GM12878 (cell line): ENCODE measurements around the gene GASK1B. TPM values are rescaled to one million over a fixed set of nuclear protein-coding genes. Genes with fewer than 3 reads are reported as not detected.

Source experiments
- ASH2L ChIP-seq: fragments of 300-600, 200-600 bp; sonication (generic); IDR thresholded peaks from 2 replicates; pipeline ENCODE4 v1.6.1; 2017; ENCODE audit warnings: low read depth, mild to moderate bottlenecking, borderline replicate concordance
- CBX5 ChIP-seq: sonication (generic); IDR thresholded peaks from 2 replicates; pipeline ENCODE4 v1.6.1; 2016; ENCODE audit warnings: low read depth, moderate library complexity, mild to moderate bottlenecking, inconsistent platforms
- CREM ChIP-seq: IDR thresholded peaks from 2 replicates; pipeline ENCODE4 v1.6.1; 2014; ENCODE audit warnings: antibody characterized with exemption, low read depth
- MTA3 ChIP-seq: IDR thresholded peaks from 2 replicates; pipeline ENCODE4 v1.6.1; 2012; ENCODE audit warnings: low read length, inconsistent platforms, borderline replicate concordance
- STAT1 ChIP-seq: fragments of 450-650 bp; conservative IDR thresholded peaks from 2 replicates; pipeline ENCODE4 v1.6.1; 2014; ENCODE audit warnings: antibody characterized with exemption, mild to moderate bottlenecking
- SUZ12 ChIP-seq: fragments of 200-600 bp; sonication (generic); IDR thresholded peaks from one replicate; pipeline ENCODE4 v1.6.1; 2018; ENCODE audit warnings: antibody characterized with exemption, mild to moderate bottlenecking; ENCODE audit not compliant: unreplicated experiment
- polyA plus RNA-seq, 11 experiments: library from polyadenylated mRNA; depleted of rRNA in 4 of 11; unstranded in 6 of 11; stranded (reverse) in 5 of 11; fragments of >200 nt; fragmentation: Nextera tagmentation in 4 of 11; fragmentation: Illumina TruSeq in 1 of 11; extraction: Ambion mirVana in 4 of 11; extraction: Trizol in 1 of 11; gene quantifications; 1 replicate in 1 of 11; 2 replicates in 10 of 11; pipeline versions ENCODE4 v1.2.1 to v1.2.3, GENCODE V29; 2011 to 2016; ENCODE audit warnings: inconsistent platforms in 2 of 11, missing spikeins in 2 of 11, low read depth in 1 of 11
- total RNA-seq, 4 experiments: library from RNA; depleted of rRNA in 3 of 4; stranded (reverse); fragments of >200 nt in 3 of 4; fragmentation: Illumina TruSeq in 1 of 4; extraction: Trizol in 1 of 4; gene quantifications; 2 replicates each; pipeline versions ENCODE4 v1.2.1 to v1.2.3, GENCODE V29; 2013 to 2021
- TF ChIP-seq, protein P1 (sequence below): fragments of 150-350 bp; IDR thresholded peaks from 2 replicates; pipeline ENCODE4 v1.6.1; 2014; ENCODE audit warnings: mild to moderate bottlenecking, low read depth, low read length
- TF ChIP-seq, protein P2 (sequence below): fragments of 450-650 bp; IDR thresholded peaks from 2 replicates; pipeline ENCODE4 v1.6.1; 2016; ENCODE audit warnings: mild to moderate bottlenecking, moderate library complexity, borderline replicate concordance
- TF ChIP-seq, protein P3 (sequence below): fragments of 450-650 bp; IDR thresholded peaks from 2 replicates; pipeline ENCODE4 v1.6.1; 2016; ENCODE audit warnings: mild to moderate bottlenecking

The GASK1B gene
- total and polyA plus RNA-seq, 10 of the 15 experiments (the other 5 are each of a cell fraction or from before 2014, with no cell fraction given) = under 0.01 to 0.21 (median 0.07) TPM; not detected in 1

DNA sequence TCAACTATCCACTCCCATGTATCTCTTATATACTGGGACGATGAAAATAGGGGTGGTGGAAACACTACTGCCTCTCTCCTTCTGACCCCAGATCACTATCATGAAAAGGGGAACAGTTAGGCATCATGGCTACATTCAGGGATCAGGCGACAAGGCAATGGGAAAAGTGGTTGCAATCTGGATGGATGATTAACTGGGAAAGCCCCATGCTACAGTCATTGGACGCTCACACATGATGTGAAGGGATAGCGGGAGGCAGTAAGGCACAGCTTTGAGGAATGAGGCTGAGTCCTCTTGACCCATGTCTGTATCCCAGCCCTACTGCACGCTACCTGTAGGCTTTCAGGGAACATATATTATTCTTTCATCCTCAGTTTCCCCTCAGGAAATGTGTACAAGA, 10.2 kb downstream of the GASK1B start (continued):
- TF ChIP-seq, protein P1, sequence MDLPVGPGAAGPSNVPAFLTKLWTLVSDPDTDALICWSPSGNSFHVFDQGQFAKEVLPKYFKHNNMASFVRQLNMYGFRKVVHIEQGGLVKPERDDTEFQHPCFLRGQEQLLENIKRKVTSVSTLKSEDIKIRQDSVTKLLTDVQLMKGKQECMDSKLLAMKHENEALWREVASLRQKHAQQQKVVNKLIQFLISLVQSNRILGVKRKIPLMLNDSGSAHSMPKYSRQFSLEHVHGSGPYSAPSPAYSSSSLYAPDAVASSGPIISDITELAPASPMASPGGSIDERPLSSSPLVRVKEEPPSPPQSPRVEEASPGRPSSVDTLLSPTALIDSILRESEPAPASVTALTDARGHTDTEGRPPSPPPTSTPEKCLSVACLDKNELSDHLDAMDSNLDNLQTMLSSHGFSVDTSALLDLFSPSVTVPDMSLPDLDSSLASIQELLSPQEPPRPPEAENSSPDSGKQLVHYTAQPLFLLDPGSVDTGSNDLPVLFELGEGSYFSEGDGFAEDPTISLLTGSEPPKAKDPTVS = no peak
- TF ChIP-seq CBX5 (no peak), STAT1 (no peak), SUZ12 (no peak), ASH2L (no peak), CREM (no peak), MTA3 (no peak)
- TF ChIP-seq, protein P2, sequence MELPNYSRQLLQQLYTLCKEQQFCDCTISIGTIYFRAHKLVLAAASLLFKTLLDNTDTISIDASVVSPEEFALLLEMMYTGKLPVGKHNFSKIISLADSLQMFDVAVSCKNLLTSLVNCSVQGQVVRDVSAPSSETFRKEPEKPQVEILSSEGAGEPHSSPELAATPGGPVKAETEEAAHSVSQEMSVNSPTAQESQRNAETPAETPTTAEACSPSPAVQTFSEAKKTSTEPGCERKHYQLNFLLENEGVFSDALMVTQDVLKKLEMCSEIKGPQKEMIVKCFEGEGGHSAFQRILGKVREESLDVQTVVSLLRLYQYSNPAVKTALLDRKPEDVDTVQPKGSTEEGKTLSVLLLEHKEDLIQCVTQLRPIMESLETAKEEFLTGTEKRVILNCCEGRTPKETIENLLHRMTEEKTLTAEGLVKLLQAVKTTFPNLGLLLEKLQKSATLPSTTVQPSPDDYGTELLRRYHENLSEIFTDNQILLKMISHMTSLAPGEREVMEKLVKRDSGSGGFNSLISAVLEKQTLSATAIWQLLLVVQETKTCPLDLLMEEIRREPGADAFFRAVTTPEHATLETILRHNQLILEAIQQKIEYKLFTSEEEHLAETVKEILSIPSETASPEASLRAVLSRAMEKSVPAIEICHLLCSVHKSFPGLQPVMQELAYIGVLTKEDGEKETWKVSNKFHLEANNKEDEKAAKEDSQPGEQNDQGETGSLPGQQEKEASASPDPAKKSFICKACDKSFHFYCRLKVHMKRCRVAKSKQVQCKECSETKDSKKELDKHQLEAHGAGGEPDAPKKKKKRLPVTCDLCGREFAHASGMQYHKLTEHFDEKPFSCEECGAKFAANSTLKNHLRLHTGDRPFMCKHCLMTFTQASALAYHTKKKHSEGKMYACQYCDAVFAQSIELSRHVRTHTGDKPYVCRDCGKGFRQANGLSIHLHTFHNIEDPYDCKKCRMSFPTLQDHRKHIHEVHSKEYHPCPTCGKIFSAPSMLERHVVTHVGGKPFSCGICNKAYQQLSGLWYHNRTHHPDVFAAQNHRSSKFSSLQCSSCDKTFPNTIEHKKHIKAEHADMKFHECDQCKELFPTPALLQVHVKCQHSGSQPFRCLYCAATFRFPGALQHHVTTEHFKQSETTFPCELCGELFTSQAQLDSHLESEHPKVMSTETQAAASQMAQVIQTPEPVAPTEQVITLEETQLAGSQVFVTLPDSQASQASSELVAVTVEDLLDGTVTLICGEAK = no peak
- TF ChIP-seq, protein P3, sequence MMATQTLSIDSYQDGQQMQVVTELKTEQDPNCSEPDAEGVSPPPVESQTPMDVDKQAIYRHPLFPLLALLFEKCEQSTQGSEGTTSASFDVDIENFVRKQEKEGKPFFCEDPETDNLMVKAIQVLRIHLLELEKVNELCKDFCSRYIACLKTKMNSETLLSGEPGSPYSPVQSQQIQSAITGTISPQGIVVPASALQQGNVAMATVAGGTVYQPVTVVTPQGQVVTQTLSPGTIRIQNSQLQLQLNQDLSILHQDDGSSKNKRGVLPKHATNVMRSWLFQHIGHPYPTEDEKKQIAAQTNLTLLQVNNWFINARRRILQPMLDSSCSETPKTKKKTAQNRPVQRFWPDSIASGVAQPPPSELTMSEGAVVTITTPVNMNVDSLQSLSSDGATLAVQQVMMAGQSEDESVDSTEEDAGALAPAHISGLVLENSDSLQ = no peak
